Osteocyte (in vitro differentiated cells): ENCODE data around the gene NGEF. TPM values are rescaled to one million over a fixed set of nuclear protein-coding genes. Genes with fewer than 3 reads are reported as not detected.

ENCODE experiments used
- DNase-seq: peaks from one replicate; pipeline ENCODE4 v3.0.0; 2021; ENCODE audit warnings: mixed read lengths; ENCODE audit not compliant: unreplicated experiment; ENCODE audit errors: extremely low spot score
- H3K27ac Mint-ChIP-seq: one replicate; pipeline ENCODE4 v1.8.0; 2021; ENCODE audit warnings: mild to moderate bottlenecking, mixed read lengths; ENCODE audit not compliant: unreplicated experiment
- H3K27me3 Mint-ChIP-seq: one replicate; pipeline ENCODE4 v1.8.0; 2021; ENCODE audit warnings: mixed read lengths; ENCODE audit not compliant: unreplicated experiment
- H3K36me3 Mint-ChIP-seq: one replicate; pipeline ENCODE4 v1.8.0; 2021; ENCODE audit warnings: mixed read lengths; ENCODE audit not compliant: unreplicated experiment
- H3K4me1 Mint-ChIP-seq: one replicate; pipeline ENCODE4 v1.8.0; 2021; ENCODE audit warnings: mixed read lengths; ENCODE audit not compliant: unreplicated experiment
- H3K4me3 Mint-ChIP-seq: one replicate; pipeline ENCODE4 v1.8.0; 2021; ENCODE audit warnings: mild to moderate bottlenecking, moderate library complexity, mixed read lengths; ENCODE audit not compliant: unreplicated experiment
- H3K9me3 Mint-ChIP-seq: one replicate; pipeline ENCODE4 v1.8.0; 2021; ENCODE audit warnings: mixed read lengths; ENCODE audit not compliant: unreplicated experiment
- CTCF ChIP-seq: fragments of 200-600 bp; sonication (generic); IDR thresholded peaks from 2 replicates; pipeline ENCODE4 v1.5.0; 2021; ENCODE audit warnings: antibody characterized with exemption, mild to moderate bottlenecking, moderate library complexity
- total RNA-seq: library from RNA; stranded (reverse); gene quantifications from 2 replicates; pipeline ENCODE4 v1.2.1, GENCODE V29; 2021

NGEF gene
- total RNA-seq, 1 donor from 2014 or later = 0.27 TPM

- no peak for DNase-seq
- Mint-ChIP-seq H3K27ac (no peak overlapping the region), H3K4me3 (no peak overlapping the region), H3K9me3 (no peaks in the 10 kb centered on the region), H3K36me3 (no peaks in the 10 kb centered on the region), H3K27me3 (no peaks in the 10 kb centered on the region), H3K4me1 (peaks cover 9% of the 10 kb centered on the region)
- no peak for TF ChIP-seq CTCF
These were observed 12.7 kb upstream of the NGEF start for GRCh38 chr2:233025706-233026105.

- no peak overlapping the region for H3K27ac Mint-ChIP-seq
- no peaks in the 10 kb centered on the region for H3K27me3 Mint-ChIP-seq
- no peaks in the 10 kb centered on the region for H3K9me3 Mint-ChIP-seq
- no peaks in the 10 kb centered on the region for H3K36me3 Mint-ChIP-seq
- no peak overlapping the region for H3K4me3 Mint-ChIP-seq
- DNase-seq = no peak
- peaks cover 9% of the 10 kb centered on the region for H3K4me1 Mint-ChIP-seq
- no peak for TF ChIP-seq CTCF
These were observed 10.8 kb upstream of the NGEF start for GRCh38 chr2:233023761-233024410.

- no peaks in the 10 kb centered on the region for H3K27me3 Mint-ChIP-seq
These were observed 10.1 kb upstream of the NGEF start for GRCh38 chr2:233023007-233023760.

GRCh38 chr2:233022561-233022960 is 9.5 kb upstream of the NGEF start:
- TF ChIP-seq CTCF = no peak

More at GRCh38 chr2:233023007-233023760, 10.1 kb upstream of the NGEF start:
- H3K9me3 Mint-ChIP-seq = no peaks in the 10 kb centered on the region
- no peak overlapping the region for H3K27ac Mint-ChIP-seq
- no peaks in the 10 kb centered on the region for H3K36me3 Mint-ChIP-seq
- no peak overlapping the region for H3K4me3 Mint-ChIP-seq
- no peak for DNase-seq
- no peak for TF ChIP-seq CTCF
- H3K4me1 Mint-ChIP-seq = peaks cover 9% of the 10 kb centered on the region

GRCh38 chr2:233021771-233022170 is 8.7 kb upstream of the NGEF start:
- peaks cover 8% of the 10 kb centered on the region for H3K4me1 Mint-ChIP-seq
- peaks cover 3% of the 10 kb centered on the region for H3K27me3 Mint-ChIP-seq
- no peak overlapping the region for H3K27ac Mint-ChIP-seq
- no peak overlapping the region for H3K4me3 Mint-ChIP-seq
- DNase-seq = no peak
- TF ChIP-seq CTCF = no peak
- H3K9me3 Mint-ChIP-seq = peaks cover 5% of the 10 kb centered on the region
- H3K36me3 Mint-ChIP-seq = peaks cover 4% of the 10 kb centered on the region

More at GRCh38 chr2:233022561-233022960, 9.5 kb upstream of the NGEF start:
- Mint-ChIP-seq H3K9me3 (peaks cover 1% of the 10 kb centered on the region), H3K36me3 (peaks cover under 1% of the 10 kb centered on the region), H3K4me1 (peaks cover 9% of the 10 kb centered on the region), H3K27ac (no peak overlapping the region), H3K4me3 (no peak overlapping the region), H3K27me3 (peaks cover under 1% of the 10 kb centered on the region)
- no peak for DNase-seq
